ENCODE measurements around the gene FGGY.
"Not testable (repeated sequence)": the region's sequence is repeated elsewhere in the genome, so short reads cannot be mapped to it uniquely, and the experiment has no call there.

FGGY gene

GRCh38 chr1:59433440-59433813 lies 136.5 kb downstream of the FGGY start:
- in situ Hi-C loops (cut with MboI; ENCODE audit: low sequenced_read_pairs) = no loop called here

DNA sequence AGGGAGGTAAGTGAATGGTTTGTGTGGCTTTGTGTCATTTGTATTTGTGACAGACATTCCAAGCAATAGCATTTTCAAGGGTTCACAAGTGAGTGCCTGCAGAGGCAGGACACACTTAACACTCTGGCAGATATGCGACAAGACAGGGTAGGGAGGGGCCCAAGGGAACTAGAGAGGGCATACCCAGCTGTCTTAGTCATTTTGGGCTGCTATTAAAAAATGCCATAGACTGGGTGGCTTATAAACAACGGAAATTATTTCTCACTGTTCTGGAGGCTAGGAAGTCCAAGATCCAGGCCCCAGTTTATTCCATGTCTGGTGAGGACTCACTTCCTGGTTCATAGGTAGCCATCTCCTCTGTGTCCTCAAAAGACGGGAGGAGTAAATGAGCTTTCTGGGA lies 137.4 kb downstream of the FGGY start:
- in situ Hi-C loops (cut with MboI; ENCODE audit: low sequenced_read_pairs) = no loop called here

DNA sequence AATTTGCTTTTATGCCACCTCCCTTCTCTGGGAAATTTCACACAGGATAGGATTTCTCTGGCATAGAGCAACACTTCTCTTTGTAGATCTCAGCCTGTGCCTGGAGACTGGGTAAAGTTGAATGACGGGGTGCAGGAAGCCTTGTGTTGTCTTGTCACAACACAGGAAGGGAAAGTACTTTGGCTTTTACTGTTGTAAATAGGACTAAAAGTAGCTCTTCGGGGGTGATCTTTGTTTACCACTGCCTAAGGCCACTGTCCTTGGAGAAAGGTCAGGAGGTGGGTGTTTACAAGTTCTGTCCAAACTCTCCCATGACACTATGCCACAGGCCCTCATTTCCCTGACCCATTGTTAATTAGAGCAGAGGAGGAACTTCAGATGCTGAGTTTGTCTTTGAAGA lies 139.7 kb downstream of the FGGY start:
- in situ Hi-C loops (cut with MboI; ENCODE audit: low sequenced_read_pairs) = no loop called here

DNA sequence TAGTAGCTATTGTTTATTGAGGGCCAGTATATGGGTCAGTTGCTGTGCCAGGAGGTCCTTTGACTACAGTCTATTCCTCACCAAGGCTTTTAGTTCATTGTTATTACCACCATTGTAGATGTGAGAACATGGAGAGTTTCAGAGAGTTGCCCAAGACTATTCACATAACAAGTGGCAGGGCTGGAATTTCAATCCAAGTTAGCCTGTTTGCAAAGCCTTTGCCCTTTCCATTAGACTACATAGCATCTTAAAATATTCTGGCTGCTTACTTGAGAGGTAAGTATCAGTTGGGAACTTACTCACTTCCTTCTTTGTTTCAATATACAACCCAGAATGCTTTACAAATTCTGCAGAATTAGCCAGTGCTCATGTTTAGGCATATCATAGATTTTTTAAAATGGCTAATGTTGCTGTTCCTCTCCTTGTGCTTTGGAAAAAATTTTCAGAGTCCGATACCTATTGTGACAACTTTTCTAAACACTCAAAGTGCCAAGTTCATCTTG lies 141.2 kb downstream of the FGGY start:
- in situ Hi-C loops (cut with MboI; ENCODE audit: low sequenced_read_pairs) = no loop called here

GRCh38 chr1:59442492-59442891 lies 145.6 kb downstream of the FGGY start:
- in situ Hi-C loops (cut with MboI; ENCODE audit: low sequenced_read_pairs) = no loop called here

DNA sequence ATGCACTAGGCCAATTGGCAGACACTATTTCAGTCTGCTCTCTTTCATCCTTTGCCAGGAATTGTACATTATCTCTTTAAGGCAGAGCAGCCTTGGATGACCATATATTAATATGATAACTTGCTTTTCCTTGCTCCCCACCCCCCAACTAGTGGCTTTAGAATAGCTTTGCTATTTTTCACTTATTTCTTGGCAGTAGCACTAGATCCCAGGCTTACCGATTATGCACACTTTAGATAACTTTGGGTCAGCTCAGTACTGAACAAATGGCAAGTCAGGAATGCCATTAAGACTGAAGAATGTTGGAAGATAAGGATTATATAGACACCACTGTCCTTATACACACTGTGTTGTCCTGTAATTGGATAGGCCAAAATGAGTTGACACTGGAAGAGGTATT lies 146.4 kb downstream of the FGGY start:
- in situ Hi-C loops (cut with MboI; ENCODE audit: low sequenced_read_pairs) = no loop called here

DNA sequence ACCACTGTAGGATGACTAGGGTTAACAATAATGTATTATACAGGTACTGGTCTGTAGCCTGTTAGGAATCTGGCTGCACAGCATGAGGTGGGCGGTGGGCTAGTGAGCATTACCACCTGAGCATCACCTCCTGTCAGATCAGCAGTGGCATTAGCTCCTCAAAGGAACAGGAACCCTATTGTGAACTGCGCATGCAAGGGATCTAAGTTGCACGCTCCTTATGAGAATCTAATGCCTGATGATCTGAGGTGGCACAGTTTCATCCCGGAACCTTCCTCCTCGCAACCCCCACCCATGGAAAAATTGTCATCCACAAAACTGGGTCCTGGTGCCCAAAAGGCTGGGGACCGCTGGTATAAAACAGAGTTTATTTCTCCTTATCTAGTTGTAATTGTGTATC lies 147.6 kb downstream of the FGGY start:
- in situ Hi-C loops (cut with MboI; ENCODE audit: low sequenced_read_pairs) = no loop called here

DNA sequence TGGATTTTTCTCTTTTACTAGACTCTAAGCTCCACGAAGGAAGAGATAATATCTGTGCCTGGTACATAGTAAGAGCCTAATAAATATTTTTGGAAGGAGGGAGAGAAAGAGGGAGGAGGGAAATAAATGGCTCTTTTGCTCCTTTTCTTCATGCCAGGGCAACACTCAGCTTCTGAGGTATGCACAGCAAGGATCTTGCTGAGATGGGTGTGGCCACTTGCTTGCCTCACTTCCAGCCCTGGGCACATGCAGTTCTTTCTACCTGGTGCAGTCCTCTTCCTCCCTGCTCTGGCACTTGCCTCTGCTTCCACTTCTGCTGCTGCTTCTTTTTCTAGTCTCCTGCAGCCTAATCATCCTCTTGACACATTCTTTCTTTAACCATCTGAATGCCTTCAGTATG lies 148.1 kb downstream of the FGGY start:
- in situ Hi-C loops (cut with MboI; ENCODE audit: low sequenced_read_pairs) = no loop called here

- in situ Hi-C loops (cut with MboI; ENCODE audit: low sequenced_read_pairs) = no loop called here
Measured at GRCh38 chr1:59446257-59446901, 149.5 kb downstream of the FGGY start.

DNA sequence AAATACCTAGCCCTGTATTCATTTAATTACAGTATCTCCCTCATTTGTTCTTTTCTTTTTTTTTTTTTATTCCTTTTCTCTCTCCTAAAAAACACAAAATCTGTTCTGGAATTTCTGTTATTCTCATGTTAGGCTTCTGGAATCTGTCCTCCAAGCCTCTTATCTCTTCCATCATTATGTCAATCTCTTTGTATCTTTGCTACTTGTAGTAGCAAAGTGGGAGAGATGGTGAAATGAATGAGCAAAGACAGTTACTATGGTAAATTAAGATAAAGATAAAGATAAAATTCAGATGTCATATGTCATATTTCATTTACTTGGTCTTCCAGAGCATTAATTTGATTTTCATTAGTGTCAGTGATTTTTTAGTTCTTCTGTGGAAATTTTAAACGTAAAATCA lies 155.1 kb downstream of the FGGY start:
- in situ Hi-C loops (cut with MboI; ENCODE audit: low sequenced_read_pairs) = no loop called here

- in situ Hi-C loops (cut with MboI; ENCODE audit: low sequenced_read_pairs) = no loop called here
Measured at GRCh38 chr1:59452559-59452958, 155.7 kb downstream of the FGGY start.

- in situ Hi-C loops (cut with MboI; ENCODE audit: low sequenced_read_pairs) = no loop called here
Measured at GRCh38 chr1:59453297-59453968, 156.5 kb downstream of the FGGY start.

DNA sequence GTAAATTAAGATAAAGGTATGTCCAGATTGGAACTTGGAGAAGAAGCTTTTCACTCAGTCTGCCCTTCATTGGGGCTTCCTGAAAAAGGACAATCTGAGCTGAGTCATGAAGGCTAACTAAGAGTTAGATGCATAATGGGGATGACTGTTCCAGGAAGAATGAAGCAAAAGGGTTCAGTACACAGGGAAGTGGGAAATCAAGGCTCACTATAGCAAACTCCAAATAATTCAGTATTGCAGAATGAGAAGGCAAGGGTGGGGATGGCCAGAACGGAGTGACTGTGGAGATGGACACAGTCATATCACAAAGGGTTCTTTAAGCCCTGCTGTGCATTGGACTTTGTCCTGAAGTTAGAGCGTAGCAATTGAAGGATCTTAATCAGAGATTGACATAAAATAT lies 158.3 kb downstream of the FGGY start:
- in situ Hi-C loops (cut with MboI; ENCODE audit: low sequenced_read_pairs) = no loop called here

- in situ Hi-C loops (cut with MboI; ENCODE audit: low sequenced_read_pairs) = no loop called here
Measured at GRCh38 chr1:59457786-59458185, 160.9 kb downstream of the FGGY start.

- in situ Hi-C loops (cut with MboI; ENCODE audit: low sequenced_read_pairs) = no loop called here
Measured at GRCh38 chr1:59458884-59459283, 162.0 kb downstream of the FGGY start.

GRCh38 chr1:59462942-59463341 lies 166.0 kb downstream of the FGGY start:
- in situ Hi-C loops (cut with MboI; ENCODE audit: low sequenced_read_pairs) = not testable (repeated sequence)

GRCh38 chr1:59465478-59465877 lies 168.6 kb downstream of the FGGY start:
- in situ Hi-C loops (cut with MboI; ENCODE audit: low sequenced_read_pairs) = not testable (repeated sequence)

- in situ Hi-C loops (cut with MboI; ENCODE audit: low sequenced_read_pairs) = no loop called here
Measured at GRCh38 chr1:59468828-59469428, 172.0 kb downstream of the FGGY start.

DNA sequence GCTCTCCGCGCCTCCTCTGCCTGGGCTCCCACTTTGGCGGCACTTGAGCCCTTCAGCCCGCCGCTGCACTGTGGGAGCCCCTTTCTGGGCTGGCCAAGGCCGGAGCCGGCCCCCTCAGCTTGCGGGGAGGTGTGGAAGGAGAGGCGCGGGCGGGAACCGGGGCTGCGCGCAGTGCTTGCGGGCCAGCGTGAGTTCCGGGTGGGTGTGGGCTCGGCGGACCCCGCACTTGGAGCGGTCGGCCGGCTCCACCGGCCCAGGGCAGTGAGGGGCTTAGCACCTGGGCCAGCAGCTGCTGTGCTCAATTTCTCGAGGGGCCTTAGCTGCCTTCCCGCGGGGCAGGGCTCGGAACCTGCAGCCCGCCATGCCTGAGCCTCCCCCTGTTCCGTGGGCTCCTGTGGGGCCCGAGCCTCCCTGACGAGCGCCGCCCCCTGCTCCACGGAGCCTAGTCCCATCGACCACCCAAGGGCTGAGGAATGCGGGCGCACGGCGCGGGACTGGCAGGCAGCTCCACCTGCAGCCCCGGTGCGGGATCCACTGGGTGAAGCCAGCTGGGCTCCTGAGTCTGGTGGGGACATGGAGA lies 175.2 kb downstream of the FGGY start:
- in situ Hi-C loops (cut with MboI; ENCODE audit: low sequenced_read_pairs) = not testable (repeated sequence)

DNA sequence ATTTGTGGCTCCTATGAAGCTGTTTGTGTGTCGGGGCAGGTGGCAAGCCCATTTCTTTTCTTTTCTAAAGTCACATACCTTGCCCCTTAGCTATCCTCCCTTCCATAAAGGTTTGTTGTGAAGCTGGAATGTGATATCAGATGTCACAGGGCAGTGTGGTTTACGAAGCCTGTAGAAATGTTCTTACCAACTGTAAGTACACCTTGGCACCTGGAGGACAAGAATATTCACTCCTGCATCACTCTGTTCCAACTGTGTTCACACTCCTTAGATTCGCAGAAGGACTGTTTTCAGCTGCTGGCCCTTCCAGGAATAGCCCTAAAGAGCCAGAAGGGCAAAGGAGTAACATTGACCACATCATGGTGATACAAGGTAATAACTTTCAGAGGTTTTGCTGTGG lies 176.9 kb downstream of the FGGY start:
- in situ Hi-C loops (cut with MboI; ENCODE audit: low sequenced_read_pairs) = no loop called here

GRCh38 chr1:59474496-59474895 lies 177.6 kb downstream of the FGGY start:
- in situ Hi-C loops (cut with MboI; ENCODE audit: low sequenced_read_pairs) = no loop called here

GRCh38 chr1:59475737-59476136 lies 178.8 kb downstream of the FGGY start:
- in situ Hi-C loops (cut with MboI; ENCODE audit: low sequenced_read_pairs) = no loop called here
